IMR-90 (cell line): ENCODE measurements around the gene APOBEC3H. TPM values are rescaled to one million over a fixed set of nuclear protein-coding genes. Genes with fewer than 3 reads are reported as not detected.

Source experiments
- ATAC-seq: fragments of 200-7000 bp; cut with Tn5 transposase; 2 replicates; pipeline ENCODE4 v1.9.1; 2020; ENCODE audit warnings: low read depth, mild to moderate bottlenecking, moderate library complexity
- BruUV-seq: library from RNA; stranded (reverse); fragments of 400-500 nt; replicated peaks from 2 replicates; lab custom pipeline; 2021; lab: Mats Ljungman, UMichigan
- CTCF ChIA-PET: fragments of 300-600 bp; formaldehyde crosslinking; extraction: SDS; loops from one replicate; lab custom pipeline; 2021; ENCODE audit warnings: antibody characterized with exemption; lab: Yijun Ruan, JAX
- POLR2A ChIA-PET: fragments of 300-600 bp; sonication (Branson Sonifier 250); formaldehyde crosslinking; loops from one replicate; lab custom pipeline; 2022; ENCODE audit warnings: antibody characterized with exemption; ENCODE audit not compliant: unreplicated experiment; lab: Charles Lee
- DNase-seq: peaks from one replicate; pipeline ENCODE4 v3.0.0; 2013
- H2AFZ ChIP-seq: replicated peaks from 2 replicates; pipeline ENCODE3; 2013; ENCODE audit warnings: low read length, mild to moderate bottlenecking; ENCODE audit not compliant: poor library complexity
- H2AK5ac ChIP-seq: 2 replicates; pipeline ENCODE4 v1.6.1; 2013; ENCODE audit warnings: low read depth, low read length, inconsistent platforms
- H2AK9ac ChIP-seq: replicated peaks from 2 replicates; pipeline ENCODE3; 2013; ENCODE audit warnings: mild to moderate bottlenecking, low read depth, low read length, moderate library complexity; ENCODE audit not compliant: poor library complexity
- H2BK120ac ChIP-seq: 2 replicates; pipeline ENCODE4 v1.6.1; 2013; ENCODE audit warnings: low read depth, low read length, inconsistent platforms
- H2BK15ac ChIP-seq: 3 replicates; pipeline ENCODE4 v1.6.1; 2013; ENCODE audit warnings: low read depth, low read length, inconsistent platforms
- H2BK20ac ChIP-seq: 2 replicates; pipeline ENCODE4 v1.6.1; 2013; ENCODE audit warnings: low read depth, mild to moderate bottlenecking, inconsistent platforms, low read length, moderate library complexity
- H2BK5ac ChIP-seq: 2 replicates; pipeline ENCODE4 v1.6.1; 2013; ENCODE audit warnings: mild to moderate bottlenecking, low read depth, low read length, inconsistent platforms; ENCODE audit not compliant: poor library complexity, severe bottlenecking
- H3K14ac ChIP-seq: replicated peaks from 2 replicates; pipeline ENCODE4 v1.6.1; 2013; ENCODE audit warnings: low read depth, low read length, inconsistent platforms
- H3K18ac ChIP-seq: 2 replicates; pipeline ENCODE4 v1.6.1; 2013; ENCODE audit warnings: low read depth, low read length, control low read depth
- H3K23ac ChIP-seq: 2 replicates; pipeline ENCODE4 v1.6.1; 2013; ENCODE audit warnings: low read depth, low read length, inconsistent platforms
- H3K27ac ChIP-seq: 2 replicates; pipeline ENCODE4 v1.5.1; 2013; ENCODE audit warnings: mild to moderate bottlenecking, control low read depth, low read length; ENCODE audit not compliant: insufficient read depth
- H3K27me3 ChIP-seq: 2 replicates; pipeline ENCODE4 v1.6.1; 2013; ENCODE audit warnings: low read length; ENCODE audit not compliant: control insufficient read depth, insufficient read depth
- H3K36me3 ChIP-seq: 2 replicates; pipeline ENCODE4 v1.6.1; 2013; ENCODE audit warnings: low read length, mixed read lengths; ENCODE audit not compliant: control insufficient read depth, insufficient read depth
- H3K4ac ChIP-seq: 2 replicates; pipeline ENCODE4 v1.6.1; 2013; ENCODE audit warnings: low read depth, low read length, inconsistent platforms
- H3K4me1 ChIP-seq: 2 replicates; pipeline ENCODE4 v1.6.1; 2013; ENCODE audit warnings: low read length, mixed read lengths; ENCODE audit not compliant: control insufficient read depth, insufficient read depth
- H3K4me2 ChIP-seq: 2 replicates; pipeline ENCODE4 v1.6.1; 2013; ENCODE audit warnings: low read depth, mild to moderate bottlenecking, control low read depth, low read length, moderate library complexity
- H3K4me3 ChIP-seq: 2 replicates; pipeline ENCODE4 v1.5.1; 2013; ENCODE audit warnings: low read depth, mild to moderate bottlenecking, control low read depth, low read length, moderate library complexity; ENCODE audit not compliant: insufficient read depth
- H3K56ac ChIP-seq: 2 replicates; pipeline ENCODE4 v1.6.1; 2013; ENCODE audit warnings: low read length, inconsistent platforms; ENCODE audit not compliant: insufficient read depth; ENCODE audit errors: extremely low read depth
- H3K79me1 ChIP-seq, 2 experiments: 2 replicates each; pipeline ENCODE4 v1.6.1; 2013; ENCODE audit warnings: low read length in 2 of 2, inconsistent platforms in 1 of 2, low read depth in 1 of 2
- H3K9ac ChIP-seq: 2 replicates; pipeline ENCODE4 v1.6.1; 2013; ENCODE audit warnings: low read depth, low read length, control low read depth
- H3K9me1 ChIP-seq: 2 replicates; pipeline ENCODE4 v1.6.1; 2013; ENCODE audit warnings: low read length, inconsistent platforms; ENCODE audit not compliant: insufficient read depth
- H3K9me3 ChIP-seq: 2 replicates; pipeline ENCODE4 v1.6.1; 2013; ENCODE audit warnings: low read length; ENCODE audit not compliant: control insufficient read depth, insufficient read depth
- H4K20me1 ChIP-seq: 2 replicates; pipeline ENCODE4 v1.6.1; 2013; ENCODE audit warnings: low read length, inconsistent platforms; ENCODE audit not compliant: insufficient read depth
- H4K5ac ChIP-seq: 2 replicates; pipeline ENCODE4 v1.6.1; 2013; ENCODE audit warnings: mild to moderate bottlenecking, low read depth, low read length, control low read depth
- H4K8ac ChIP-seq, 2 experiments: 2 replicates each; pipeline ENCODE4 v1.6.1; 2013; ENCODE audit warnings: low read depth in 2 of 2, low read length in 2 of 2, control low read depth in 1 of 2, inconsistent platforms in 1 of 2
- H4K91ac ChIP-seq: 2 replicates; pipeline ENCODE4 v1.6.1; 2013; ENCODE audit warnings: low read depth, low read length, inconsistent platforms; ENCODE audit not compliant: insufficient read depth
- BHLHE40 ChIP-seq: fragments of 150-350 bp; IDR thresholded peaks from 2 replicates; pipeline ENCODE4 v1.6.1; 2016; ENCODE audit warnings: mild to moderate bottlenecking, low read depth, low read length
- CEBPB ChIP-seq: IDR thresholded peaks from 2 replicates; pipeline ENCODE4 v1.6.1; 2012; ENCODE audit warnings: low read depth, low read length, improper control_type of control experiment
- MAFK ChIP-seq: IDR thresholded peaks from 2 replicates; pipeline ENCODE4 v1.6.1; 2012; ENCODE audit warnings: low read depth, low read length, improper control_type of control experiment
- MAZ ChIP-seq: IDR thresholded peaks from 2 replicates; pipeline ENCODE4 v1.6.1; 2012; ENCODE audit warnings: low read depth, mild to moderate bottlenecking, low read length, improper control_type of control experiment, moderate library complexity, borderline replicate concordance
- MXI1 ChIP-seq: IDR thresholded peaks from 2 replicates; pipeline ENCODE4 v1.6.1; 2012; ENCODE audit warnings: low read depth, mild to moderate bottlenecking, low read length, moderate library complexity, borderline replicate concordance
- RAD21 ChIP-seq: IDR thresholded peaks from 2 replicates; pipeline ENCODE4 v1.6.1; 2012; ENCODE audit warnings: low read length, improper control_type of control experiment
- SMC3 ChIP-seq: fragments of 150-350 bp; IDR thresholded peaks from 2 replicates; pipeline ENCODE4 v1.6.1; 2016; ENCODE audit warnings: low read depth, mild to moderate bottlenecking, antibody characterized with exemption, low read length, moderate library complexity
- USF2 ChIP-seq: fragments of 150-350 bp; IDR thresholded peaks from 2 replicates; pipeline ENCODE4 v1.6.1; 2017; ENCODE audit warnings: mild to moderate bottlenecking, antibody characterized with exemption, low read length, low read depth
- WGBS, 2 experiments: methylation state at CpG; one replicate each; pipeline versions ENCODE4 v1.1.5 to v1.1.7; 2013; ENCODE audit warnings: missing lambda C conversion rate in 2 of 2; ENCODE audit not compliant: insufficient read length in 1 of 2; ENCODE audit errors: extremely low coverage in 2 of 2; 5-methylcytosine and 5-hydroxymethylcytosine counted together
- dilution Hi-C: fragments of 300-500 bp; cut with HindIII; formaldehyde crosslinking; loops from one replicate; pipeline ENCODE4 v1.14.3; 2018; ENCODE audit warnings: low sequenced_read_pairs; ENCODE audit not compliant: unreplicated experiment
- in situ Hi-C: fragments of 300-500 bp; cut with MboI; formaldehyde crosslinking; loops from 3 replicates; pipeline ENCODE4 v1.14.3; 2019; ENCODE audit warnings: low sequenced_read_pairs, inconsistent platforms, mixed read lengths
- intact Hi-C: fragments of 100-400 bp; cut with micrococcal nuclease; formaldehyde crosslinking; loops from 2 replicates; pipeline ENCODE4 v1.10.0; 2022
- polyA plus RNA-seq, 3 experiments: library from polyadenylated mRNA; depleted of rRNA; stranded (reverse); fragments of >200 nt; gene quantifications; 2 replicates each; pipeline ENCODE4 v1.2.3, GENCODE V29; 2012; ENCODE audit warnings: low replicate concordance in 1 of 3
- total RNA-seq: library from RNA; depleted of rRNA; stranded (reverse); fragments of >200 nt; gene quantifications from 2 replicates; pipeline ENCODE4 v1.2.3, GENCODE V29; 2012

Gene APOBEC3H
- total and polyA plus RNA-seq, 2 of the 4 experiments (the other 2 are of a cell fraction) = 0.18 TPM; not detected in 1

- no peak overlapping the region for H3K4me2 ChIP-seq
- H4K91ac ChIP-seq = no peak overlapping the region
- BruUV-seq = no TSS peak
- H3K23ac ChIP-seq = no peak overlapping the region
- H3K18ac ChIP-seq = no peak overlapping the region
- H2AFZ ChIP-seq = no peak overlapping the region
- H4K20me1 ChIP-seq = no peaks in the 10 kb centered on the region
- H3K4me3 ChIP-seq = no peak overlapping the region
- H2BK15ac ChIP-seq = no peak overlapping the region
- no peak overlapping the region for H4K5ac ChIP-seq
- H3K9ac ChIP-seq = no peak overlapping the region
- CTCF ChIA-PET = no interaction called here
- no peak overlapping the region for H4K8ac ChIP-seq
- H3K4me1 ChIP-seq = peaks cover 4% of the 10 kb centered on the region
- H3K9me3 ChIP-seq = no peaks in the 10 kb centered on the region
- H3K4ac ChIP-seq = no peak overlapping the region
- POLR2A ChIA-PET = no interaction called here
- H2BK20ac ChIP-seq = no peak overlapping the region
- H3K14ac ChIP-seq = no peak overlapping the region
- H2AK5ac ChIP-seq = no peak overlapping the region
- in situ Hi-C loops = no loop called here
- dilution Hi-C loops = no loop called here
- H3K27me3 ChIP-seq = peaks cover 38% of the 10 kb centered on the region
- no peak overlapping the region for H2BK120ac ChIP-seq
- DNase-seq = no peak
- H3K36me3 ChIP-seq = no peaks in the 10 kb centered on the region
- intact Hi-C loops = no loop called here
- no peak for ATAC-seq
- H2AK9ac ChIP-seq = no peak overlapping the region
- H2BK5ac ChIP-seq = no peak overlapping the region
- 55% methylated on average over 2 of the region's 14 CpGs; no CpG with 5 or more reads in 1 of the 2 experiments for WGBS, 2 experiments
- H3K9me1 ChIP-seq = no peaks in the 10 kb centered on the region
- TF ChIP-seq CEBPB (no peak), SMC3 (no peak), USF2 (no peak), MAFK (no peak), BHLHE40 (no peak), RAD21 (no peak), MAZ (no peak), MXI1 (no peak)
- no peak overlapping the region for H3K56ac ChIP-seq
- no peak overlapping the region for H3K27ac ChIP-seq
- H3K79me1 ChIP-seq = no peaks in the 10 kb centered on the region
Observed at GRCh38 chr22:39094717-39095389, 2.2 kb upstream of the APOBEC3H start.
